ENCODE results near the gene CMYA5. TPM values are rescaled to one million over a fixed set of nuclear protein-coding genes. Genes with fewer than 3 reads are reported as not detected.

Gene CMYA5
- total RNA-seq, 4 donors from 2014 or later, result 15.8 to 49.4 (median 27.0) TPM

DNA sequence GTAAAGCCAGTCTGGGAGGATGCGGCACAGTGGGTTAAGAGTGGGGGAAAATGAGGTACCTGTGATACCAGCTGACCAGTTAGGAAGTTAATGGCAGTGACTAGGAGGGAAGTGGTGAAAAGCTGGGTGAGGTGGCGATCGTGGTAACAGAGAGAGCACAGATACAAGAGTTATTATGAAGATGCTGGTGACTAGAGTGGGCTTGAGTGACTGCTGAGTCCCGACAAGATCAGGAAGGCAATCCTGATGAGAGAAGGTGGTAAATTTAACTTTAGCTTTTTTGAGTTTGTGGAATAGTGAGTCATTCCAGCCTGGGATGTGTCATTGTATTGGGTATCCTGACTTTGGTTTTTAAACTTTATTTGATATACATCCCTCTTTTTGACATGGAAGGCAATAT lies 38.8 kb downstream of the CMYA5 start:
- H3K27ac ChIP-seq, result peak overlapping the region in 1 of 2 donors; percentile 30
- no peak overlapping the region for H3K4me3 ChIP-seq
- H3K4me1 ChIP-seq, result no peaks in the 10 kb centered on the region
- TF ChIP-seq, protein P1, sequence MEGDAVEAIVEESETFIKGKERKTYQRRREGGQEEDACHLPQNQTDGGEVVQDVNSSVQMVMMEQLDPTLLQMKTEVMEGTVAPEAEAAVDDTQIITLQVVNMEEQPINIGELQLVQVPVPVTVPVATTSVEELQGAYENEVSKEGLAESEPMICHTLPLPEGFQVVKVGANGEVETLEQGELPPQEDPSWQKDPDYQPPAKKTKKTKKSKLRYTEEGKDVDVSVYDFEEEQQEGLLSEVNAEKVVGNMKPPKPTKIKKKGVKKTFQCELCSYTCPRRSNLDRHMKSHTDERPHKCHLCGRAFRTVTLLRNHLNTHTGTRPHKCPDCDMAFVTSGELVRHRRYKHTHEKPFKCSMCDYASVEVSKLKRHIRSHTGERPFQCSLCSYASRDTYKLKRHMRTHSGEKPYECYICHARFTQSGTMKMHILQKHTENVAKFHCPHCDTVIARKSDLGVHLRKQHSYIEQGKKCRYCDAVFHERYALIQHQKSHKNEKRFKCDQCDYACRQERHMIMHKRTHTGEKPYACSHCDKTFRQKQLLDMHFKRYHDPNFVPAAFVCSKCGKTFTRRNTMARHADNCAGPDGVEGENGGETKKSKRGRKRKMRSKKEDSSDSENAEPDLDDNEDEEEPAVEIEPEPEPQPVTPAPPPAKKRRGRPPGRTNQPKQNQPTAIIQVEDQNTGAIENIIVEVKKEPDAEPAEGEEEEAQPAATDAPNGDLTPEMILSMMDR (IDR thresholded peaks at IDR 0.05), result no peak
- no peak for TF ChIP-seq POLR2A (IDR thresholded peaks at IDR 0.05)
- no peak for DNase-seq
- H3K27me3 ChIP-seq, result no peaks in the 10 kb centered on the region
- no peaks in the 10 kb centered on the region for H3K36me3 ChIP-seq
- no peaks in the 10 kb centered on the region for H3K9me3 ChIP-seq
- intact Hi-C loops (cut with DNase I; ENCODE audit: low total_unique reads), result no loop called here

GRCh38 chr5:79729679-79730078 lies 40.0 kb downstream of the CMYA5 start:
- intact Hi-C loops (cut with DNase I; ENCODE audit: low total_unique reads), result no loop called here
- Histone ChIP-seq H3K27me3 (no peaks in the 10 kb centered on the region), H3K36me3 (no peaks in the 10 kb centered on the region), H3K4me1 (no peaks in the 10 kb centered on the region), H3K27ac (no peak overlapping the region), H3K9me3 (no peaks in the 10 kb centered on the region), H3K4me3 (no peak overlapping the region)
- TF ChIP-seq POLR2A (IDR thresholded peaks at IDR 0.05), result no peak
- TF ChIP-seq, protein P1 (IDR thresholded peaks at IDR 0.05), result no peak
- DNase-seq, result no peak

GRCh38 chr5:79730564-79730963 lies 40.9 kb downstream of the CMYA5 start:
- H3K27me3 ChIP-seq, result no peaks in the 10 kb centered on the region
- no peak overlapping the region for H3K27ac ChIP-seq
- intact Hi-C loops (cut with DNase I; ENCODE audit: low total_unique reads), result no loop called here
- H3K4me3 ChIP-seq, result no peak overlapping the region
- TF ChIP-seq, protein P1 (IDR thresholded peaks at IDR 0.05), result no peak
- TF ChIP-seq POLR2A (IDR thresholded peaks at IDR 0.05), result no peak
- no peaks in the 10 kb centered on the region for H3K9me3 ChIP-seq
- no peak for DNase-seq
- no peaks in the 10 kb centered on the region for H3K4me1 ChIP-seq
- no peaks in the 10 kb centered on the region for H3K36me3 ChIP-seq

DNA sequence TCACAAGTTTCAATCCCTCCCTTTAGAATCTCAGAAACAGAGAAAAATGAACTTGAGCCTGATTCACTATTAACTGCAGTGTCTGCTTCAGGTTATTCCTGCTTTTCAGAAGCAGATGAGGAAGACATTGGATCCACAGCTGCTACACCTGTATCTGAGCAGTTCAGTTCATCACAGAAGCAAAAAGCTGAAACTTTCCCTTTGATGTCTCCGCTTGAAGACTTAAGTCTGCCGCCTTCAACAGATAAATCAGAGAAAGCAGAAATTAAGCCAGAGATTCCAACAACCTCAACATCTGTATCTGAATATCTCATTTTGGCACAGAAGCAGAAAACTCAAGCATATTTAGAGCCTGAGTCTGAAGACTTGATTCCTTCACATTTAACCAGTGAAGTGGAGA lies 42.1 kb downstream of the CMYA5 start:
- intact Hi-C loops (cut with DNase I; ENCODE audit: low total_unique reads), result no loop called here
- no peaks in the 10 kb centered on the region for H3K36me3 ChIP-seq
- no peak overlapping the region for H3K4me3 ChIP-seq
- no peaks in the 10 kb centered on the region for H3K27me3 ChIP-seq
- DNase-seq, result no peak
- H3K4me1 ChIP-seq, result no peaks in the 10 kb centered on the region
- no peak for TF ChIP-seq POLR2A (IDR thresholded peaks at IDR 0.05)
- TF ChIP-seq, protein P1 (IDR thresholded peaks at IDR 0.05), result no peak
- no peaks in the 10 kb centered on the region for H3K9me3 ChIP-seq
- H3K27ac ChIP-seq, result no peak overlapping the region

- TF ChIP-seq, protein P1 (IDR thresholded peaks at IDR 0.05), result no peak
- no peak for TF ChIP-seq POLR2A (IDR thresholded peaks at IDR 0.05)
- Histone ChIP-seq H3K4me3 (no peak overlapping the region), H3K4me1 (no peaks in the 10 kb centered on the region), H3K9me3 (no peaks in the 10 kb centered on the region), H3K27me3 (no peaks in the 10 kb centered on the region), H3K36me3 (no peaks in the 10 kb centered on the region), H3K27ac (no peak overlapping the region)
- intact Hi-C loops (cut with DNase I; ENCODE audit: low total_unique reads), result no loop called here
- no peak for DNase-seq
Observed at GRCh38 chr5:79736528-79737514, 47.2 kb downstream of the CMYA5 start.
